K562 (cell line): Measurements from ENCODE around the gene MALRD1. TPM values are rescaled to one million over a fixed set of nuclear protein-coding genes. Genes with fewer than 3 reads are reported as not detected.

Experiments
- ATAC-seq: fragments of 200-7000 bp; cut with Tn5 transposase; 3 replicates; pipeline ENCODE4 v1.9.1; 2020; ENCODE audit warnings: moderate library complexity
- BruUV-seq: library from RNA; stranded (reverse); fragments of 400-500 nt; replicated peaks from 2 replicates; lab custom pipeline; 2021; lab: Mats Ljungman, UMichigan
- CTCF ChIA-PET: fragments of 300-600 bp; formaldehyde crosslinking; extraction: SDS; loops from one replicate; lab custom pipeline; 2021; ENCODE audit warnings: low intra/inter-chr PET ratio; lab: Yijun Ruan, JAX
- POLR2A ChIA-PET: fragments of 300-600, 350-650 bp; sonication (Branson Sonifier 250); formaldehyde crosslinking; extraction: SDS; loops from one replicate; lab custom pipeline; 2021; ENCODE audit warnings: antibody characterized with exemption, inconsistent platforms; lab: Yijun Ruan, JAX
- DNase-seq, 4 experiments: peaks; one replicate each; pipeline versions ENCODE4 v3.0.0 to v3.0.0-alpha.2; 2011 to 2018; ENCODE audit warnings: low spot score in 3 of 4, mixed read lengths in 3 of 4; ENCODE audit errors: extremely low read depth in 1 of 4
- FAIRE-seq: peaks from 2 replicates; lab custom pipeline; 2011; peaks lifted over from hg19 to GRCh38; lab: Jason Lieb, UNC
- H2AFZ ChIP-seq: 2 replicates; pipeline ENCODE4 v1.6.0; 2011; ENCODE audit warnings: low read depth, low read length, control low read depth, inconsistent platforms
- H3K27ac ChIP-seq: fragments of 200-600 bp; 3 replicates; pipeline ENCODE4 v1.8.0; 2011; ENCODE audit warnings: low read depth, mild to moderate bottlenecking, control low read depth, inconsistent platforms, low read length, moderate library complexity, mixed read lengths; ENCODE audit errors: extremely low read depth
- H3K27me3 ChIP-seq, 2 experiments: fragments of 300-600 bp in 1 of 2; 2 replicates in 1 of 2; 3 replicates in 1 of 2; pipeline versions ENCODE4 v1.6.0 to v1.8.0; 2011; ENCODE audit warnings: inconsistent platforms in 2 of 2, low read length in 2 of 2, mild to moderate bottlenecking in 1 of 2, mixed read lengths in 1 of 2, moderate library complexity in 1 of 2; ENCODE audit not compliant: control insufficient read depth in 2 of 2, insufficient read depth in 2 of 2
- H3K36me3 ChIP-seq: fragments of 300-600 bp; 3 replicates; pipeline ENCODE4 v1.8.0; 2011; ENCODE audit warnings: mild to moderate bottlenecking, low read length, inconsistent platforms; ENCODE audit not compliant: control insufficient read depth, insufficient read depth
- H3K4me1 ChIP-seq, 2 experiments: fragments of 200-600 bp in 1 of 2; replicated peaks in 1 of 2; 2 replicates in 1 of 2; 3 replicates in 1 of 2; pipeline versions ENCODE4 v1.5.1 to v1.8.0; 2011; ENCODE audit warnings: inconsistent platforms in 2 of 2, low read length in 2 of 2, mild to moderate bottlenecking in 1 of 2, mixed read lengths in 1 of 2, moderate library complexity in 1 of 2; ENCODE audit not compliant: control insufficient read depth in 2 of 2, insufficient read depth in 2 of 2
- H3K4me2 ChIP-seq: 2 replicates; pipeline ENCODE4 v1.6.1; 2011; ENCODE audit warnings: low read length, control low read depth, inconsistent platforms, mixed read lengths; ENCODE audit not compliant: insufficient read depth
- H3K4me3 ChIP-seq: fragments of 200-600 bp; sonication (generic), shearing (Covaris generic); 2 replicates; pipeline ENCODE4 v1.5.1; 2016; ENCODE audit warnings: control low read depth, inconsistent platforms
- H3K79me2 ChIP-seq: fragments of 200-600 bp; 3 replicates; pipeline ENCODE4 v1.8.0; 2011; ENCODE audit warnings: low read length, inconsistent platforms; ENCODE audit not compliant: control insufficient read depth, insufficient read depth
- H3K9ac ChIP-seq, 2 experiments: 2 replicates each; pipeline versions ENCODE4 v1.6.0 to v1.6.1; 2011; ENCODE audit warnings: low read depth in 2 of 2, low read length in 2 of 2, control low read depth in 1 of 2, inconsistent platforms in 1 of 2, mild to moderate bottlenecking in 1 of 2, mixed read lengths in 1 of 2; ENCODE audit not compliant: insufficient read depth in 1 of 2
- H3K9me1 ChIP-seq: one replicate; pipeline ENCODE4 v1.6.0; 2011; ENCODE audit warnings: inconsistent platforms, mild to moderate bottlenecking, low read length, moderate library complexity; ENCODE audit not compliant: control insufficient read depth, insufficient read depth
- H3K9me3 ChIP-seq: replicated peaks from 2 replicates; pipeline ENCODE4 v1.5.1; 2011; ENCODE audit warnings: low read depth, low read length, inconsistent platforms; ENCODE audit not compliant: control insufficient read depth, insufficient read depth
- H4K20me1 ChIP-seq: replicated peaks from 2 replicates; pipeline ENCODE4 v1.6.1; 2011; ENCODE audit warnings: low read length, inconsistent platforms, mixed read lengths; ENCODE audit not compliant: control insufficient read depth, insufficient read depth
- CBX1 ChIP-seq: sonication (generic); IDR thresholded peaks from 2 replicates; pipeline ENCODE4 v1.6.1; 2016; ENCODE audit warnings: antibody characterized with exemption, low read depth, mild to moderate bottlenecking
- E2F4 ChIP-seq: sonication (generic); formaldehyde crosslinking; IDR thresholded peaks from 2 replicates; pipeline ENCODE4 v1.8.0; 2022; ENCODE audit warnings: mild to moderate bottlenecking, low read depth, missing genetic modification reagents
- MCM2 ChIP-seq: fragments of 450-650 bp; IDR thresholded peaks from 2 replicates; pipeline ENCODE4 v1.6.1; 2017; ENCODE audit warnings: low read depth, mild to moderate bottlenecking
- NFXL1 ChIP-seq: fragments of 450-650 bp; formaldehyde crosslinking; IDR thresholded peaks from 2 replicates; pipeline ENCODE4 v1.4.0; 2021; ENCODE audit warnings: mild to moderate bottlenecking
- TOE1 ChIP-seq, 2 experiments: fragments of 450-650 bp in 1 of 2; sonication (generic) in 1 of 2; formaldehyde crosslinking in 1 of 2; IDR thresholded peaks; 2 replicates each; pipeline versions ENCODE4 v1.7.1 to v1.8.0; 2016 to 2022; ENCODE audit warnings: borderline replicate concordance in 2 of 2, mild to moderate bottlenecking in 2 of 2, antibody characterized with exemption in 1 of 2, inconsistent platforms in 1 of 2, low read depth in 1 of 2, missing genetic modification reagents in 1 of 2, moderate library complexity in 1 of 2
- ZBTB43 ChIP-seq: sonication (generic); formaldehyde crosslinking; IDR thresholded peaks from 2 replicates; pipeline ENCODE4 v1.8.0; 2023; ENCODE audit warnings: mild to moderate bottlenecking, missing genetic modification reagents
- ZNF408 ChIP-seq: fragments of 250-450 bp; sonication (Bioruptor Pico); IDR thresholded peaks from 2 replicates; pipeline ENCODE4 v1.4.0; 2020; ENCODE audit warnings: low read depth, mild to moderate bottlenecking, moderate library complexity
- ZNF668 ChIP-seq: fragments of 250-450 bp; sonication (Bioruptor Pico); IDR thresholded peaks from 2 replicates; pipeline ENCODE4 v1.8.0; 2022; ENCODE audit warnings: mild to moderate bottlenecking, inconsistent platforms
- WGBS: fragments of 100-300 bp; shearing (Covaris generic); methylation state at CpG from one replicate; pipeline ENCODE4 v1.1.6; 2016; ENCODE audit warnings: low coverage, mixed read lengths; ENCODE audit not compliant: insufficient coverage; ENCODE audit errors: missing lambda C conversion rate; 5-methylcytosine and 5-hydroxymethylcytosine counted together
- in situ Hi-C: fragments of 300-500 bp; cut with MboI; formaldehyde crosslinking; loops from 4 replicates; pipeline ENCODE4 v1.15.0; 2018; ENCODE audit warnings: inconsistent platforms, mixed read lengths
- intact Hi-C: fragments of 100-400 bp; cut with micrococcal nuclease; formaldehyde crosslinking; loops from 2 replicates; pipeline ENCODE4 v1.14.2; 2022
- polyA plus RNA-seq, 8 experiments: library from polyadenylated mRNA; depleted of rRNA in 4 of 8; stranded (reverse) in 5 of 8; unstranded in 3 of 8; fragments of >200 nt; fragmentation: Nextera tagmentation in 2 of 8; fragmentation: Illumina TruSeq in 1 of 8; extraction: Ambion mirVana in 2 of 8; extraction: Trizol in 1 of 8; gene quantifications; 2 replicates each; pipeline versions ENCODE4 v1.2.1 to v1.2.3, GENCODE V29; 2011 to 2014; ENCODE audit warnings: inconsistent platforms in 1 of 8, missing spikeins in 1 of 8
- total RNA-seq, 7 experiments: library from RNA; depleted of rRNA in 6 of 7; stranded (reverse); fragments of >200 nt in 6 of 7; fragmentation: Illumina TruSeq in 2 of 7; extraction: Trizol in 2 of 7; gene quantifications; 2 replicates each; pipeline versions ENCODE4 v1.2.1 to v1.2.3, GENCODE V29; 2011 to 2021; ENCODE audit warnings: low replicate concordance in 1 of 7
- TF ChIP-seq, protein P1 (sequence below): sonication (generic); formaldehyde crosslinking; IDR thresholded peaks from 2 replicates; pipeline ENCODE4 v1.8.1; 2023; ENCODE audit warnings: mild to moderate bottlenecking, missing genetic modification reagents
- TF ChIP-seq, protein P2 (sequence below): fragments of 250-450 bp; sonication (Bioruptor Pico); IDR thresholded peaks from 2 replicates; pipeline ENCODE4 v1.5.0; 2021
- TF ChIP-seq, protein P3 (sequence below): fragments of 250-450 bp; sonication (Bioruptor Pico); IDR thresholded peaks from 2 replicates; pipeline ENCODE4 v1.4.0; 2020

The MALRD1 gene
- total and polyA plus RNA-seq, 9 of the 15 experiments (the other 6 are each of a cell fraction or from before 2014, with no cell fraction given) = not detected

DNA sequence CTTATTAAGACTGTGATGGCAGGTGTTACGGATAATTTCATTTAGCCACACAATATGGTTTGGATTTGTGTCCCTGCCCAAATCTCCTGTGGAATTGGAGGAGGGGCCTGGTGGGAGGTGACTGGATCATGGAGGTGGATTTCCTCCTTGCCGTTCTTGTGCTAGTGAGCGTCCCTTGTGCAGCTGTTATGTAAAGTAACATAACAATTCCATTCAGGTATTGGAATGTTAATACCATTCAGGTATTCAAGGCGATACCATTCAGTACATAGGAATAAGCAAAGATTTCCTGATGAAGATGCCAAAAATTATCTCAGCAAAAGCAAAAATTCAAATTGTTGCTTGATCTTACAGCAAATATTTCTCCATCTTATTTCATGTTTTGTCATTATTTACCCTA lies 735.1 kb downstream of the MALRD1 start:
- intact Hi-C loops = no loop called here
- no peaks in the 10 kb centered on the region for H3K27me3 ChIP-seq
- DNase-seq (no peak), ATAC-seq (no peak), FAIRE-seq (no peak)
- CTCF ChIA-PET = no interaction called here
- H2AFZ ChIP-seq = no peak overlapping the region
- POLR2A ChIA-PET = no interaction called here
- in situ Hi-C loops = no loop called here
- H3K4me3 ChIP-seq = no peak overlapping the region
- H3K9me1 ChIP-seq = no peaks in the 10 kb centered on the region
- no peak overlapping the region for H3K9ac ChIP-seq
- H3K4me1 ChIP-seq = no peaks in the 10 kb centered on the region
- TF ChIP-seq NFXL1 = no peak
- no peak for TF ChIP-seq E2F4
- TF ChIP-seq MCM2 = no peak
- TF ChIP-seq, protein P1, sequence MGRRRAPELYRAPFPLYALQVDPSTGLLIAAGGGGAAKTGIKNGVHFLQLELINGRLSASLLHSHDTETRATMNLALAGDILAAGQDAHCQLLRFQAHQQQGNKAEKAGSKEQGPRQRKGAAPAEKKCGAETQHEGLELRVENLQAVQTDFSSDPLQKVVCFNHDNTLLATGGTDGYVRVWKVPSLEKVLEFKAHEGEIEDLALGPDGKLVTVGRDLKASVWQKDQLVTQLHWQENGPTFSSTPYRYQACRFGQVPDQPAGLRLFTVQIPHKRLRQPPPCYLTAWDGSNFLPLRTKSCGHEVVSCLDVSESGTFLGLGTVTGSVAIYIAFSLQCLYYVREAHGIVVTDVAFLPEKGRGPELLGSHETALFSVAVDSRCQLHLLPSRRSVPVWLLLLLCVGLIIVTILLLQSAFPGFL (CRISPR knock-in tag) = no peak
- TF ChIP-seq TOE1 (IDR thresholded peaks at IDR 0.05; ENCODE audit: borderline replicate concordance) = no peak
- TF ChIP-seq TOE1 (CRISPR knock-in tag; IDR thresholded peaks at IDR 0.05; ENCODE audit: borderline replicate concordance, low read depth) = no peak
- no peak for TF ChIP-seq CBX1
- no peak for TF ChIP-seq ZNF668 (CRISPR knock-in tag)
- TF ChIP-seq ZBTB43 = no peak
- TF ChIP-seq ZNF408 (CRISPR knock-in tag) = no peak
- TF ChIP-seq, protein P2, sequence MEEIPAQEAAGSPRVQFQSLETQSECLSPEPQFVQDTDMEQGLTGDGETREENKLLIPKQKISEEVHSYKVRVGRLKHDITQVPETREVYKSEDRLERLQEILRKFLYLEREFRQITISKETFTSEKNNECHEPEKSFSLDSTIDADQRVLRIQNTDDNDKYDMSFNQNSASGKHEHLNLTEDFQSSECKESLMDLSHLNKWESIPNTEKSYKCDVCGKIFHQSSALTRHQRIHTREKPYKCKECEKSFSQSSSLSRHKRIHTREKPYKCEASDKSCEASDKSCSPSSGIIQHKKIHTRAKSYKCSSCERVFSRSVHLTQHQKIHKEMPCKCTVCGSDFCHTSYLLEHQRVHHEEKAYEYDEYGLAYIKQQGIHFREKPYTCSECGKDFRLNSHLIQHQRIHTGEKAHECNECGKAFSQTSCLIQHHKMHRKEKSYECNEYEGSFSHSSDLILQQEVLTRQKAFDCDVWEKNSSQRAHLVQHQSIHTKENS = no peak
- TF ChIP-seq, protein P3, sequence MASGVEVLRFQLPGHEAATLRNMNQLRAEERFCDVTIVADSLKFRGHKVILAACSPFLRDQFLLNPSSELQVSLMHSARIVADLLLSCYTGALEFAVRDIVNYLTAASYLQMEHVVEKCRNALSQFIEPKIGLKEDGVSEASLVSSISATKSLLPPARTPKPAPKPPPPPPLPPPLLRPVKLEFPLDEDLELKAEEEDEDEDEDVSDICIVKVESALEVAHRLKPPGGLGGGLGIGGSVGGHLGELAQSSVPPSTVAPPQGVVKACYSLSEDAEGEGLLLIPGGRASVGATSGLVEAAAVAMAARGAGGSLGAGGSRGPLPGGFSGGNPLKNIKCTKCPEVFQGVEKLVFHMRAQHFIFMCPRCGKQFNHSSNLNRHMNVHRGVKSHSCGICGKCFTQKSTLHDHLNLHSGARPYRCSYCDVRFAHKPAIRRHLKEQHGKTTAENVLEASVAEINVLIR (CRISPR knock-in tag) = no peak
- H3K4me2 ChIP-seq = no peak overlapping the region
- 11% methylated on average over 3 of the region's 4 CpGs for WGBS
- H3K36me3 ChIP-seq = no peaks in the 10 kb centered on the region
- no peak overlapping the region for H3K27ac ChIP-seq
- no peaks in the 10 kb centered on the region for H4K20me1 ChIP-seq
- H3K79me2 ChIP-seq = no peaks in the 10 kb centered on the region
- no TSS peak for BruUV-seq
- no peaks in the 10 kb centered on the region for H3K9me3 ChIP-seq
